DMS114 treated with DMSO at 0.1 percent for 48 hours (cell line): ENCODE data around the gene VEGFA.
A peak's percentile ranks its signal among the peaks of the same experiment; 100 is the strongest.

Source experiments
- DNase-seq: peaks from one replicate; lab custom pipeline; 2025; ENCODE audit not compliant: unreplicated experiment; lab: John Stamatoyannopoulos, UW

Gene VEGFA

GRCh38 chr6:43759136-43759906 lies 10.7 kb upstream of the VEGFA start:
- DNase-seq, result no peak

GRCh38 chr6:43759907-43760206 lies 10.2 kb upstream of the VEGFA start:
- DNase-seq, result no peak

- DNase-seq, result no peak
These were observed 9.5 kb upstream of the VEGFA start for GRCh38 chr6:43760210-43761168.

GRCh38 chr6:43761666-43762409 lies 8.2 kb upstream of the VEGFA start:
- no peak for DNase-seq

- no peak for DNase-seq
These were observed 7.6 kb upstream of the VEGFA start for GRCh38 chr6:43762410-43762768.

GRCh38 chr6:43762966-43763695 lies 6.9 kb upstream of the VEGFA start:
- DNase-seq, result no peak

GRCh38 chr6:43763812-43764522 lies 6.0 kb upstream of the VEGFA start:
- DNase-seq, result no peak

GRCh38 chr6:43764772-43765171 lies 5.2 kb upstream of the VEGFA start:
- DNase-seq, result no peak

- no peak for DNase-seq
These were observed 4.1 kb upstream of the VEGFA start for GRCh38 chr6:43765776-43766499.

- DNase-seq, result no peak
These were observed 3.5 kb upstream of the VEGFA start for GRCh38 chr6:43766500-43766853.

- DNase-seq, result no peak
These were observed 3.0 kb upstream of the VEGFA start for GRCh38 chr6:43766964-43767461.

- DNase-seq, result no peak
These were observed 2.2 kb upstream of the VEGFA start for GRCh38 chr6:43767553-43768505.

- DNase-seq, result no peak
These were observed 1.5 kb upstream of the VEGFA start for GRCh38 chr6:43768506-43768860.

- DNase-seq, result no peak
These were observed 957 bp upstream of the VEGFA start for GRCh38 chr6:43768983-43769525.

GRCh38 chr6:43770372-43771209 lies 580 bp downstream of the VEGFA start:
- peak; percentile 50 for DNase-seq

- DNase-seq, result no peak
These were observed 1.3 kb downstream of the VEGFA start for GRCh38 chr6:43771210-43771857.
